ENCODE results near the gene INAFM2. TPM values are rescaled to one million over a fixed set of nuclear protein-coding genes. Genes with fewer than 3 reads are reported as not detected.
A peak's percentile ranks its signal among the peaks of the same experiment; 100 is the strongest.

INAFM2 gene
- total and polyA plus RNA-seq, 2 experiments from 2014 or later, result 18.1 to 32.7 TPM

GRCh38 chr15:40334941-40335795 is 11.7 kb downstream of the INAFM2 start:
- DNase-seq (ENCODE audit: low spot score), result no peak
- H3K4me1 ChIP-seq (ENCODE audit: insufficient read depth), result peaks cover 4% of the 10 kb centered on the region; the same call in 1 of the 2 replicates
- H3K4me2 ChIP-seq, result no peak overlapping the region

More at GRCh38 chr15:40334941-40335795, 11.7 kb downstream of the INAFM2 start:
- H3K4me3 ChIP-seq, result no peak overlapping the region
- TF ChIP-seq ETS1 (IDR thresholded peaks at IDR 0.05), result no peak
- no peak for TF ChIP-seq POLR2AphosphoS5 (IDR thresholded peaks at IDR 0.05; ENCODE audit: low read depth)
- no peak for TF ChIP-seq ZNF462 (CRISPR knock-in tag; IDR thresholded peaks at IDR 0.05)
- no peak for TF ChIP-seq REST (IDR thresholded peaks at IDR 0.05; ENCODE audit: unreplicated experiment)
- TF ChIP-seq NANOG (IDR thresholded peaks at IDR 0.05; ENCODE audit: borderline replicate concordance), result no peak
- no peak for TF ChIP-seq ZNF331 (CRISPR knock-in tag; IDR thresholded peaks at IDR 0.05; ENCODE audit: low read depth)
- TF ChIP-seq CREB1 (CRISPR knock-in tag; IDR thresholded peaks at IDR 0.05; ENCODE audit: low read depth), result no peak
- TF ChIP-seq EZH2phosphoT487 (IDR thresholded peaks at IDR 0.05; ENCODE audit: unreplicated experiment), result no peak
- TF ChIP-seq STAT1 (IDR thresholded peaks at IDR 0.05; ENCODE audit: unreplicated experiment), result no peak
- TF ChIP-seq ZNF114 (CRISPR knock-in tag; IDR thresholded peaks at IDR 0.05), result no peak
- H3K4me1 Mint-ChIP-seq, result peaks cover 43% of the 10 kb centered on the region
- H2AFZ ChIP-seq, result no peak overlapping the region
- no peak overlapping the region for H3K27ac Mint-ChIP-seq
- H3K4me3 Mint-ChIP-seq, result no peak overlapping the region
- peaks cover 20% of the 10 kb centered on the region for H3K27me3 Mint-ChIP-seq (ENCODE audit: insufficient read depth, low read depth, poor library complexity)
- no peaks in the 10 kb centered on the region for H4K20me1 ChIP-seq (replicated peaks; ENCODE audit: insufficient read depth)
- H3K27ac ChIP-seq (ENCODE audit: low read depth), result no peak overlapping the region
- 0 out of 2 replicates have a peak, but pooled peaks cover 4% of the 10 kb centered on the region for H3F3A ChIP-seq (replicated peaks; ENCODE audit: low read depth)
- H3K36me3 Mint-ChIP-seq (ENCODE audit: low read depth), result peaks cover 4% of the 10 kb centered on the region; the same call in 1 of the 3 replicates
- 0 out of 2 replicates have a peak, but pooled peaks cover 2% of the 10 kb centered on the region for H3K9me2 ChIP-seq (ENCODE audit: insufficient read depth)
- H3K9me3 Mint-ChIP-seq, result no peaks in the 10 kb centered on the region
- no peaks in the 10 kb centered on the region for H3K27me3 ChIP-seq (ENCODE audit: insufficient read depth)
- ATAC-seq, result peak; percentile 6
- H3K79me2 ChIP-seq (replicated peaks; ENCODE audit: insufficient read depth), result no peaks in the 10 kb centered on the region
- H3K36me3 ChIP-seq (ENCODE audit: insufficient read depth), result no peaks in the 10 kb centered on the region

Measured in GM23338 (cell line).